Lung (tissue), 12 donors: ENCODE data around the gene GTF3A. TPM values are rescaled to one million over a fixed set of nuclear protein-coding genes. Genes with fewer than 3 reads are reported as not detected.

Experiments
- ATAC-seq: fragments of 200-7000 bp; cut with Tn5 transposase; one replicate; pipeline ENCODE4 v1.9.1; 2020; ENCODE audit warnings: moderate number of reproducible peaks; ENCODE audit not compliant: insufficient read depth, low FRiP score
- DNase-seq, 3 donors: peaks; one replicate each; pipeline ENCODE4 v3.0.0-alpha.2; 2013 to 2017
- H3K27ac ChIP-seq, 2 donors: one replicate each; pipeline ENCODE4 v1.5.1; 2013; ENCODE audit warnings: mild to moderate bottlenecking in 2 of 2, moderate library complexity in 2 of 2, control low read depth in 1 of 2, inconsistent platforms in 1 of 2, low read depth in 1 of 2, low read length in 1 of 2
- H3K27me3 ChIP-seq, 3 donors: one replicate each; pipeline ENCODE4 v1.5.1; 2013; ENCODE audit warnings: low read length in 2 of 3; ENCODE audit not compliant: control insufficient read depth in 3 of 3, insufficient read depth in 3 of 3
- H3K36me3 ChIP-seq, 4 donors: one replicate each; pipeline ENCODE4 v1.5.1; 2013; ENCODE audit warnings: low read length in 4 of 4, mild to moderate bottlenecking in 1 of 4, moderate library complexity in 1 of 4; ENCODE audit not compliant: control insufficient read depth in 4 of 4, insufficient read depth in 4 of 4
- H3K4me1 ChIP-seq, 5 donors: one replicate each; pipeline ENCODE4 v1.5.1; 2013; ENCODE audit warnings: low read length in 5 of 5, mild to moderate bottlenecking in 2 of 5, moderate library complexity in 1 of 5; ENCODE audit not compliant: control insufficient read depth in 5 of 5, insufficient read depth in 5 of 5
- H3K4me3 ChIP-seq: one replicate; pipeline ENCODE4 v1.5.1; 2013; ENCODE audit warnings: mild to moderate bottlenecking, control low read depth, moderate library complexity
- H3K9ac ChIP-seq, 2 donors: one replicate each; pipeline ENCODE4 v1.5.1; 2013; ENCODE audit warnings: low read length in 2 of 2, control low read depth in 1 of 2; ENCODE audit not compliant: insufficient read depth in 1 of 2
- H3K9me3 ChIP-seq, 4 donors: one replicate each; pipeline ENCODE4 v1.5.1; 2013; ENCODE audit warnings: low read length in 3 of 4, mild to moderate bottlenecking in 1 of 4, moderate library complexity in 1 of 4; ENCODE audit not compliant: control insufficient read depth in 4 of 4, insufficient read depth in 3 of 4
- CTCF ChIP-seq: IDR thresholded peaks from 2 replicates; pipeline ENCODE4 v1.5.1; 2012; ENCODE audit warnings: mild to moderate bottlenecking; ENCODE audit errors: control extremely low read depth, extremely low read depth
- WGBS, 2 donors: extraction: QIAGEN DNeasy Blood & Tissue Kit; methylation state at CpG; one replicate each; pipeline ENCODE4 v1.1.7; 2013; 5-methylcytosine and 5-hydroxymethylcytosine counted together
- polyA plus RNA-seq, 2 donors: library from polyadenylated mRNA; stranded (reverse); fragments of 200-250 nt; gene quantifications; one replicate each; pipeline ENCODE4 v1.2.1, GENCODE V29; 2013
- total RNA-seq, 2 donors: library from RNA; depleted of rRNA in 1 of 2; stranded (reverse); fragments of >200 nt in 1 of 2; gene quantifications; one replicate each; pipeline ENCODE4 v1.2.1, GENCODE V29; 2014 to 2021
- donor health status: control.
- donor health status: control.
- donor health status: Bipolar disorder and iron deficiency.
- donor health status: healthy.
- donor health status: DM: yes; HTN: yes; CAD: no.

Gene GTF3A
- total and polyA plus RNA-seq, 4 donors = 38.2 to 241 (median 111) TPM

- Histone ChIP-seq H3K27ac (peak overlapping the region; percentile 100), H3K27me3 (no peaks in the 10 kb centered on the region), H3K9me3 (no peaks in the 10 kb centered on the region), H3K9ac (peak overlapping the region; percentile 89 to 98), H3K36me3 (no peaks in the 10 kb centered on the region), H3K4me3 (peak overlapping the region; percentile 97), H3K4me1 (peaks cover 0 to 16% (median 11%) of the 10 kb centered on the region in 5 donors)
- 0% methylated on average over 34 of the region's 34 CpGs for WGBS, 2 donors
- DNase-seq (peak; percentile 56 to 67 (median 64)), ATAC-seq (no peak)
- no peak for TF ChIP-seq CTCF
Observed at GRCh38 chr13:27450921-27451471, 26.6 kb downstream of the GTF3A start.

GRCh38 chr13:27455331-27455855 lies 31.0 kb downstream of the GTF3A start:
- ATAC-seq = no peak
- H3K9ac ChIP-seq = no peak overlapping the region
- H3K4me1 ChIP-seq = peaks cover 0 to 5% (median 2%) of the 10 kb centered on the region in 5 donors
- peaks cover 0 to 3% (median 0%) of the 10 kb centered on the region in 3 donors for H3K27me3 ChIP-seq
- WGBS, 2 donors = 18 to 21% methylated on average over 5 of the region's 5 CpGs
- H3K4me3 ChIP-seq = no peak overlapping the region
- no peak for TF ChIP-seq CTCF
- H3K9me3 ChIP-seq = no peaks in the 10 kb centered on the region
- no peaks in the 10 kb centered on the region for H3K36me3 ChIP-seq
- H3K27ac ChIP-seq = no peak overlapping the region
- no peak for DNase-seq

- no peak overlapping the region for H3K27ac ChIP-seq
- H3K36me3 ChIP-seq = no peaks in the 10 kb centered on the region
- H3K9me3 ChIP-seq = no peaks in the 10 kb centered on the region
- DNase-seq (no peak), ATAC-seq (no peak)
- WGBS, 2 donors = 85 to 90% methylated on average over 12 of the region's 12 CpGs
- peaks cover 0 to 3% (median 0%) of the 10 kb centered on the region in 5 donors for H3K4me1 ChIP-seq
- TF ChIP-seq CTCF = no peak
- no peak overlapping the region for H3K4me3 ChIP-seq
- peaks cover 0 to 3% (median 0%) of the 10 kb centered on the region in 3 donors for H3K27me3 ChIP-seq
- no peak overlapping the region for H3K9ac ChIP-seq
Observed at GRCh38 chr13:27461940-27462584, 37.6 kb downstream of the GTF3A start.
